ENCODE results near the gene UPF2.
"Not testable (repeated sequence)": the region's sequence is repeated elsewhere in the genome, so short reads cannot be mapped to it uniquely, and the experiment has no call there.

The UPF2 gene

DNA sequence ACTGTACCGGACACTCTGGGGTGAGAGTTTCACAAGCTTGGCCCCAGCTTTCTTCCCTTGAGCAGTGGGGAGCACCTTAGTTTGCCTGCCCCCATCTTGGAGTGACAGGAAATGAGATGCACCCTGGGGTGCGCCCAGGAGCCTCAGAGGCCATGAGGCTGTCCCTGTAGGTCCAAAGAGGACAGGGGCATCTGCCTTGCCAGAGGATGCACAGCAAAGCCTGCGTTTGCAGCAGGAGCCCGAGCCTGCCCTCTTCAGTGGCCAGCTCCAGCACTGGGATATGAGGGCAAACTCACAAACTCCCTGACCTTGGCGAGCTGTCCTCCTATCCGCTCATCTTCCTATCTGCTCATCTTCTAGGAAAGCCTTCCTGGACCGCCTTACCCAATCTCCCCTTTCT lies 140.0 kb downstream of the UPF2 start:
- no peak for DNase-seq (ENCODE audit: low read depth in 2 of 2)

DNA sequence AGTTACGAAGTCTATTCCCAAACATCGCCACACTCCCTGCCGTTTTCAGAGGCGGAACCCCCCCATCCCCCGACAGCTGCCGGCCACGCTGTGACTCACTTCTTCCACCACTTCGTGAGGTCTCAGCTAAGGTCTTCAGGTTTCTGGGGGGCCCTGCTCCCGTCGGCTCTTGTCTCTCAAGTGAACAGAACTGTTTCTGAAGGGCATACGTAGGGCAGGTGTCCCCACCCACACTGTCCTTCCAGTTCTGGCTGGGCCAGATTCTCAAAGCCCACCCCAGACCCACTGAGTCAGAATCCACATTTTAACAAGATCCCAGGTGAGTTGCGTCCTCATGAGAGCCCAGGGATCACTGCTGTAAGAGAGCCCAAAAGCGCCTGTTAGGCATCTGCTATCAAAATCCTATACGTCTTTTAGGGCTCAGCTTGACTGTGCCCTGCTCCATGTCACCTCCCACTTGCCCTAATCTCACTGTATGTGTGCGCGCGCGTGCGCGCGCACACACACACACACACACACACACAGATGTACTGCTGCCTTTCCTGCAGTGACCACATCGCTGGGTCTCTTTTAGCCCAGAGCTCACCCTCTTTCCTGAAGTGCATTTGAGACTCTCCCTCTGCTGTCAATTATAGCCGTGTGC lies 140.7 kb downstream of the UPF2 start:
- DNase-seq (ENCODE audit: low read depth in 2 of 2) = no peak

- DNase-seq (ENCODE audit: low read depth in 2 of 2) = no peak
Observed at GRCh38 chr10:11901454-11901832, 141.2 kb downstream of the UPF2 start.

DNA sequence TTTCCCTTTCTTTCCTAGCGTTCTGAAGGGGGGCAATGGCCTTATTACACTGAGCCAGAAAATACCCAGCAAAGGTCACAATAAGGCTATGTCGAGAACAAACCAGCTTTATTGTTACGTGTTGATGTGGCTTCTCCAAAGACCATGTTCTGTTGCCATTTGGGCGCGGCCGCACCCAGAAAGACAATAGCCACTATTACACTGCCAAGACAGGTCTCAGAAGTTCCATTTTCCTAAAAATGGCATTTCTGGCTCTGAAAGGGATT lies 141.6 kb downstream of the UPF2 start:
- no peak for DNase-seq (ENCODE audit: low read depth in 2 of 2)

- no peak for DNase-seq (ENCODE audit: low read depth in 2 of 2)
Observed at GRCh38 chr10:11899067-11899876, 143.3 kb downstream of the UPF2 start.

DNA sequence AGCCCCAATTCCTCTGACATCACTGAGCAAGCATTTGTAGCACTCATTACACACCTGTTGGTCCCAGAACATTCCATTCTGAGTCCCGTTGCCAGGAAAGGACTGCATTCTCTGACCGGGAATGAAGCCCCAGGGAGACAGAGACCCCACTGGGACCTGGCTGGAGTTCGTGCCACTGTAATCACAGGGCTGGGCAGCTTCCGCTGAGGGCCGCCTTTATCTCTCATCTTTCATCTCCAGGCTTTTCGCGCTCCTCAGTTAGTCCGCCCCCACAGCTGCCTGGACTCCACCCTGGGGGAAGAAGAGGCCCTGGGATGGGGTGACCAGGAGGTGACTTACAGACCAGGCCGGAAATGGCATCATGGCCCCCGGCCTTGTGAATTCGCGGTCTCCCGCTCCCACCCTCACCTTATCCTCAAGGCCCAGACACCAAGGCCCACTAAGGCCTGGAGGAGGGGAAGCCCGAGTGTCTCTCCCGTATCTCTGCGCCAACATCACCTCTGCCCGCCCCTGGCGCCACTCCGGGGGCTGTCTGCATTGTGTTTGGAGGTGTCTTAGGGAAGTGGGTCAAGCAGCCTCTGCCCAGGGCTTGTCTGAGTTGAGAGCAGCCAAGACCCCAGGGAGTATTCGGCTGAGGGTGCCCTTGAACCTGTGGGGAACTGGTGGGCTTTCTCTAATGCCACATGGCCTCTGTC lies 144.1 kb downstream of the UPF2 start:
- DNase-seq (ENCODE audit: low read depth in 2 of 2) = no peak

DNA sequence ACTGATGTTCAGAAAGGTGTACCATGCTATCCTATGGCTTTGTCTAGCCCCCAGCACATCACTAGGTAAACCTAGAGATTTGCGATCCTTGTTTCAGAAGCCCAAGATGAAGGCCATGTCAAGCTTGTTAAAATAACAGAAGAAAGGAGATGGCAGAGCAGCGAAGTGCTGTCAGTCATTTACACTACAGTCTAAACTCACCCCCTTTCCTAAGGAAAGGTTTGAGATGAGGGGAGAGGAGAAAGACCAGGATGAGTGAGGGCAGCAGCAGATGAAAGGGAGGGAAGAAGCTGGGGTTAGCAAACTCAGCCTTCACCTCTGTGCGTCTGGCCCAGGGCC lies 144.6 kb downstream of the UPF2 start:
- DNase-seq (ENCODE audit: low read depth in 2 of 2) = no peak

DNA sequence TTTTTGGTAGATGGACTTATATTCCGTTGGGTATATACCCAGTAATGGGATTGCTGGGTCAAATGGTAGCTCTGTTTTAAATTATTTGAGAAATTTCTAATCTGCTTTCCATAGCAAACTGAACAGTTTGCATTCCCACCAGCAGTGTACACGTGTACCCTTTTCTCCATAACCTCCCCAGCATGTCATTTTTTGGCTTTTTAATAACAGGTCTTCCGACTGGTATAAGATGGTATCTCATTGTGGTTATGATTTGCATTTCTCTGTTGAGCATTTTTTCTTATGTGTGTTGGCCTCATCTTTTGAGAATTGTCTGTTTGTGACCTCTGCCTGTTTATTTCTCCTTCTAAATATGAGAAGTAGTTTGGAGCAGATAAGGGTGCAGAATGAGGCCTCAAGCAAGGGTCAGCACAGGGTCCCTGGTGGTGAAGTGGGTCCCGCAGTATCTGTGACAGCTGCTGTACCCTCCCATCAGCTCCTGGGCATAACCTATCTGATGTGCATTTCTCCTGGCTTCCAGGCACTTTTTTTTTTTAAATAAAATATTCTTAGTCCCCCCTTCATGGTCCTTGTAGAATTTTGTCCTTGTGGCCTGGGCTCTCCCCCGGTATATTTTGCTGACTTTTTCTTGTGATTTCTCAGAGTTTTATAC lies 145.9 kb downstream of the UPF2 start:
- no peak for DNase-seq (ENCODE audit: low read depth in 2 of 2)

GRCh38 chr10:11895598-11895997 lies 147.0 kb downstream of the UPF2 start:
- DNase-seq (ENCODE audit: low read depth in 2 of 2) = no peak

GRCh38 chr10:11895108-11895466 lies 147.5 kb downstream of the UPF2 start:
- no peak for DNase-seq (ENCODE audit: low read depth in 2 of 2)

DNA sequence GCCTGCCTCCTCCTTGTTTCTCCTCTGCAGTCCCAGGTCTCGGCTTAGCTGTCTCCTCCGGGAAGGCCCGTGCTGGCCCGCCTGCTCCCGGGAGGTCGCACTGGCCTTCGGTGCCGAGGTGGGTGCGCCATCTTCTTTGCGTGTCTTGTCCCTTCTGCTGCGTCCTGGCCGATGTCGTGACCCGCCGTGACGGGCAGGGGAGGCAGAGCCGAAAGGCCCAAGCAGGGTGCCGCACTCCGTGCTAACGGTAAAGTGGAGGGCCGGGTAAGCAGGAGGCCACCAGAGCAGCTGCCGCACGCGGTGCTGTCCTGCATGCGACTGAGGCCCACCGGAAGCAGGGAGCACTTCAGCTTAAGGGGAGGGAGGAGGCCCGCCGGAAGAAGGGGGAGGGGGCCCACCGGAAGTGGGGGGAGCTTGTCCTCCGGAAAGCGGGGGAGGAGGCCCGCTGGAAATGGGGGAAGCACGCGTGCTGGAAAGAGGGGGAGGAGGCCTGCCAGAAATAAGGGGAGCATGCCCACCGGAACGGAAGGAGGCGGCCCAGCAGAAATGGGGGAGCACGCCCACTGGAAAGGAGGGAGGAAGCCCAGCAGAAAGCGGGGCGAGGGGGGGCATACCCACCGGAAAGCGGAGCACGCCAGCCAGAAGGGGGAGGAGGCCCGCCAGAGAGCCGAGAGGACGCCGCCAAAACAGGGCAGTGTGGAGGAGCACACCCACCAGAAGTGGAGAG lies 148.1 kb downstream of the UPF2 start:
- no peak for DNase-seq (ENCODE audit: low read depth in 2 of 2)

- no peak for DNase-seq (ENCODE audit: low read depth in 2 of 2)
Observed at GRCh38 chr10:11893749-11894278, 148.8 kb downstream of the UPF2 start.

- DNase-seq (ENCODE audit: low read depth in 2 of 2) = no peak
Observed at GRCh38 chr10:11891776-11892486, 150.7 kb downstream of the UPF2 start.

- not testable (repeated sequence) for DNase-seq (ENCODE audit: low read depth in 2 of 2)
Observed at GRCh38 chr10:11889263-11889662, 153.3 kb downstream of the UPF2 start.

DNA sequence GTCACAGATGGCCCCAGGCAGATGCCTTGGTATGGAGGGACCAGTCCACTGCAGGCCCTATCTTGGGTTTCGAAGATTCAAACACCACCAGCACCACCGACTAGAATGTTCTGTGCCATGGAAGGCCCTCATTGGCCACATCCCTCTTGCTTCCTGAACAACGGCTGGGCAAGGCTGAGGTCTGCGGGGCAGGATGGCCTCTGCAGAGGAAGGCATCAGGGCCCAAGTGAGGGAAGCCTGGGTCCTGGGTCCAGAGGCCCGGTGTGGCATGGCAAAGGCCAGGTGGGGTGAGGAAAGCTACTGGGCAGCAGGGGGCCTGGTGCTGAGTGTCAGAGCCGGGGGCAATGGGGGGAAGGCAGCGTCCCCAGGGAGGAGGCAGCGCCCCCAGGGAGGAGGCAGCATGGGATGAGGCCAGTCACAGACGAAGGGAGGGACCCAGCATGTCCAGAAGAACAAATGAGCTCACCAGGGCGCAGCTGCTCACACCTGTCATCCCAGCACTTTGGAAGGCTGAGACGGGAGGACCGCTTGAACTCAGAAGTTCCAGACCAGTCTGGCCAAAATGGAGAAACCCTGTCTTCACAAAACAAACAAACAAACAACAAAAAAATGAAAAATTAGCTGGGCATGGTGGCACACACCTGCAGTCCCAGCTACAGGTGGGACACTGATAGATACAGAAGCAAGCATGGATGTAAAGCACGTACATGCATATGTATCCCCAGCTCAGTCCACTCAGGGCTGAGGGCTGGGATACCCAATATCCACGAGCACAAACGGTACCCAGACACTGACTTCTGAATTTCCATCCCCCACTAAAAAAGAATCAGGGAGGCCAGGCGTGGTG lies 155.0 kb downstream of the UPF2 start:
- DNase-seq (ENCODE audit: low read depth in 2 of 2) = no peak

- no peak for DNase-seq (ENCODE audit: low read depth in 2 of 2)
Observed at GRCh38 chr10:11886851-11887250, 155.8 kb downstream of the UPF2 start.

DNA sequence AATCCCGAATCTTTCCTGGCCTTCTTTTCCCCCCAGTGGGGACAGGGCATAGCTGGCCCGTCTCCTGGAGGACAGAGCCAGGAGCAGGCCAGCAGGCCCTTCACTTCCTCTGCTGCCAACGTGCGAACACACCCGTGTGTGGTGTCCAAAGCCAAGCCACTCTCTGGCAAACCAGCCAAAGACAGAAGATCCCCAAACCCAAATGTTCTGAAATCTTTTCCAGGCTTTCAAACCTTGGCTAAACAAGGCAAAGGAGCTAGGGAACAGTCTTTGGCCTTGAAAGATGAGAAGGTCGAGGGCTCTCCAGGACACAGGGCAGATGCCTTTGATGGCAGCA lies 156.5 kb downstream of the UPF2 start:
- DNase-seq (ENCODE audit: low read depth in 2 of 2) = no peak

GRCh38 chr10:11885437-11886137 lies 157.0 kb downstream of the UPF2 start:
- DNase-seq (ENCODE audit: low read depth in 2 of 2) = no peak

DNA sequence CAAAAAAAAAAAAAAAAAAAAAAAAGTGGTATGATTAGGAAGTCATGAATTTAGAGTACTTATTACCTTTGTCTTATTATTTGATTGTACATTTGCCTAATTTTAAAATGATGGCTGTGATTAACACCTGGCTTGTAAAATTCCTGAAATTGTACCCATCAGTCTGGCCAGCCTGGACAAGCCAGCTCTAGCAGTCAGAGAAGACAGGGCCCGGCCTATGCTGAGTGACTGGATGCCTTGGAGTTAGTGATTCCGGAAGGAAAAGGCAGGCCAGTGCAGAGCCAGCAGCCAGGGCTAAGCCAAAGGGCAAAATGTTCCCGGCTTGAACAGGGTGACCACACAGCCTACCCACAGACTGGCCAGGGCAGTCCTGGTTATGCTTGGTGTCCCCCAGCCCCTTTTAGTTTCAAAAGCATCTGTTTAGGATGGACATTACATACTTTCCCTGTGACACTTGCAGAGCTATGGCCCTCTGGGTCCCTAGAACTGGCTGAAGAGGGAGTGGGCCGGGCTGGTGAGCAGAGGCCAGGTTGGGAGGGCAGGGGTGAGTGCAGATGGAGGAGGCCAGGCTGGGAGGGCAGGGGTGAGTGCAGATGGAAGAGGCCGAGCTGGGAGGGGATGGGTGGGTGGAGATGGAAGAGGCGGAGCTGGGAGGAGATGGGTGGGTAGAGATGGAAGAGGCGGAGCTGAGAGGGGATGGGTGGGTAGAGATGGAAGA lies 157.7 kb downstream of the UPF2 start:
- DNase-seq (ENCODE audit: low read depth in 2 of 2) = no peak
